ENCODE measurements around the gene ZNF79.

The ZNF79 gene

DNA sequence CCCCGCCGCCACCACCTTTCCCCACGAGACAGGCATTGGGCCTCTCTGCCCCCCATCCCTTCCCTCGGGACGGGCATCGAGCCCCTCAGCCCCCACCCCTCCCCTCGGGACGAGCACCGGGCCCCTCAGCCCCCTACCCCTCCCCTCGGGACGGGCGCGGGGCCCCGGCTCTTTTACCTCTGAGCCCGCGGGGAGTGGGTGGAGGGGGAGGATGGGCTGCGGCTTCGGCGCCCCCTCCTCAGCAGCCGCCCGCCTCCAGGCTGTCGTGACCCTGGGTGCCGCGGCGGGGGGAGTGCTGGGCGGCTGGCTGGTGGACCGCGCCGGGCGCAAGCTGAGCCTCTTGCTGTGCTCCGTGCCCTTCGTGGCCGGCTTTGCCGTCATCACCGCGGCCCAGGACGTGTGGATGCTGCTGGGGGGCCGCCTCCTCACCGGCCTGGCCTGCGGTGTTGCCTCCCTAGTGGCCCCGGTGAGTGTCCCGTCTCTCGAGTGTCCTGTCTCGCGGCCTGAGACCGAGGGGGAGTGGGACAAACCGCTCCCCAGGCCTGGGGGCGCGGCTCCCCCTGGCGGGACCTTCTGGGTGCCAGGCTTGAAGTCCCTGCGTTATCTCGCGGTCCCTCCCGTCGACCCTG, 26.4 kb upstream of the ZNF79 start:
- TF ChIP-seq, protein P1, sequence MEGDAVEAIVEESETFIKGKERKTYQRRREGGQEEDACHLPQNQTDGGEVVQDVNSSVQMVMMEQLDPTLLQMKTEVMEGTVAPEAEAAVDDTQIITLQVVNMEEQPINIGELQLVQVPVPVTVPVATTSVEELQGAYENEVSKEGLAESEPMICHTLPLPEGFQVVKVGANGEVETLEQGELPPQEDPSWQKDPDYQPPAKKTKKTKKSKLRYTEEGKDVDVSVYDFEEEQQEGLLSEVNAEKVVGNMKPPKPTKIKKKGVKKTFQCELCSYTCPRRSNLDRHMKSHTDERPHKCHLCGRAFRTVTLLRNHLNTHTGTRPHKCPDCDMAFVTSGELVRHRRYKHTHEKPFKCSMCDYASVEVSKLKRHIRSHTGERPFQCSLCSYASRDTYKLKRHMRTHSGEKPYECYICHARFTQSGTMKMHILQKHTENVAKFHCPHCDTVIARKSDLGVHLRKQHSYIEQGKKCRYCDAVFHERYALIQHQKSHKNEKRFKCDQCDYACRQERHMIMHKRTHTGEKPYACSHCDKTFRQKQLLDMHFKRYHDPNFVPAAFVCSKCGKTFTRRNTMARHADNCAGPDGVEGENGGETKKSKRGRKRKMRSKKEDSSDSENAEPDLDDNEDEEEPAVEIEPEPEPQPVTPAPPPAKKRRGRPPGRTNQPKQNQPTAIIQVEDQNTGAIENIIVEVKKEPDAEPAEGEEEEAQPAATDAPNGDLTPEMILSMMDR (IDR thresholded peaks at IDR 0.05; ENCODE audit: low read depth, low read length, missing control alignments), result peak; percentile 45
- DNase-seq (ENCODE audit: low read depth), result no peak
- H3K4me3 ChIP-seq (ENCODE audit: low read depth, low read length), result peak overlapping the region; percentile 60
- in situ Hi-C loops (cut with HindIII; ENCODE audit: low sequenced_read_pairs), result no loop called here

- in situ Hi-C loops (cut with HindIII; ENCODE audit: low sequenced_read_pairs), result no loop called here
- peak overlapping the region; percentile 60 for H3K4me3 ChIP-seq (ENCODE audit: low read depth, low read length)
- TF ChIP-seq, protein P1 (IDR thresholded peaks at IDR 0.05; ENCODE audit: low read depth, low read length, missing control alignments), result no peak
- no peak for DNase-seq (ENCODE audit: low read depth)
These were observed 25.9 kb upstream of the ZNF79 start for GRCh38 chr9:127398275-127398647.

DNA sequence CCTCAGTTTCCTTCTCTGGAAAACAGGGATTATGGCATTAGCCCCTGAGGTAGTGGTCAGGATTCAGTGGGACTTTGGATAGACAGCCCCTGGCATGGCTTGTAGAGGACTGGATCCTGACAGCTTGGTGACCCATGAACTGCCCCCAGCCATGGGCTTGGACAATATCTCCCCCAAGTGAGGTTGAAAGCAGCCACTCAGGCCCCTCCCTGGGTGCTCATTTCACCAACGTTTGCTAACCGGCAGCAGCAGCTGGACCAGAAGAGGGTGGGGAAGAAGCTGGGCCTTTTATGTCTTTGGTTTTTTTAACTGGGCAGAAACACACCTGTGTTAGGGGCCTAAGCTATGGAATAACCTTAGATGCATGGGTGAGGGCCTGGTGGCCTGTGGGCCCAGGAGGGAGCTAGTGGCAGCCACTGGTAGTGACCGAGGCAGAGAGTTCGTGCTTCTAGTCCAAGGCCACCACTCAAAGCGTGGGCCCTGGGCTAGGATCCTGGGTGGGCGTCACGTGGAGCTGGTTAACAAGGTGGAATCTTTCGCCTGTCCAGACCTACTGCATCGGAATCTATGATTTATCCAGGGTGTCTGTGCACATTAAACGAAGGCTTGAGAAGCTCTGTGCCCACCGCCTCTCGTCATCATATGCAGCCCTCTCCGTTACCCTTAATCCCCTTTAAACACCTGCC, 25.3 kb upstream of the ZNF79 start:
- H3K4me3 ChIP-seq (ENCODE audit: low read depth, low read length), result no peak overlapping the region
- TF ChIP-seq, protein P1 (IDR thresholded peaks at IDR 0.05; ENCODE audit: low read depth, low read length, missing control alignments), result no peak
- in situ Hi-C loops (cut with HindIII; ENCODE audit: low sequenced_read_pairs), result no loop called here

DNA sequence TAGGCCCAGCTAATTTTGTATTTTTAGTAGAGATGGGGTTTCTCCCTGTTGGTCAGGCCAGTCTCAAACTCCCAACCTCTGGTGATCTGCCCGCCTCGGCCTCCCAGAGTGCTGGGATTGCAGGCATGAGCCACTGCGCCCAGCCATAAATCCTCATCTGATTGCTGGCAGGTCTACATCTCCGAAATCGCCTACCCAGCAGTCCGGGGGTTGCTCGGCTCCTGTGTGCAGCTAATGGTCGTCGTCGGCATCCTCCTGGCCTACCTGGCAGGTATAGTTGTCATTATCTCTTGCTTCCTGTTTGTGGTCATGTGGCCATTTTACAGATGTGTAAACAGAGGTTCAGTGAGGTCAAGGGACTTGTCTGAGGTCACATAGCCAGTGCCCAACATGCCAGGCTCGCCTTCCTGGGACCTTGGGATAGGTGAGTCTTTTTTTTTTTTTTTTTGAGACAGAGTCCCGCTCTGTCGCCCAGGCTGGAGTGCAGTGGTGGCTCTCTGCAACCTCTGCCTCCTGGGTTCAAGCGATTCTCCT, 24.4 kb upstream of the ZNF79 start:
- TF ChIP-seq, protein P1 (IDR thresholded peaks at IDR 0.05; ENCODE audit: low read depth, low read length, missing control alignments), result no peak
- no peak overlapping the region for H3K4me3 ChIP-seq (ENCODE audit: low read depth, low read length)
- in situ Hi-C loops (cut with HindIII; ENCODE audit: low sequenced_read_pairs), result no loop called here
- no peak for DNase-seq (ENCODE audit: low read depth)

More for the DNA sequence above, 25.3 kb upstream of the ZNF79 start:
- DNase-seq (ENCODE audit: low read depth), result no peak

DNA sequence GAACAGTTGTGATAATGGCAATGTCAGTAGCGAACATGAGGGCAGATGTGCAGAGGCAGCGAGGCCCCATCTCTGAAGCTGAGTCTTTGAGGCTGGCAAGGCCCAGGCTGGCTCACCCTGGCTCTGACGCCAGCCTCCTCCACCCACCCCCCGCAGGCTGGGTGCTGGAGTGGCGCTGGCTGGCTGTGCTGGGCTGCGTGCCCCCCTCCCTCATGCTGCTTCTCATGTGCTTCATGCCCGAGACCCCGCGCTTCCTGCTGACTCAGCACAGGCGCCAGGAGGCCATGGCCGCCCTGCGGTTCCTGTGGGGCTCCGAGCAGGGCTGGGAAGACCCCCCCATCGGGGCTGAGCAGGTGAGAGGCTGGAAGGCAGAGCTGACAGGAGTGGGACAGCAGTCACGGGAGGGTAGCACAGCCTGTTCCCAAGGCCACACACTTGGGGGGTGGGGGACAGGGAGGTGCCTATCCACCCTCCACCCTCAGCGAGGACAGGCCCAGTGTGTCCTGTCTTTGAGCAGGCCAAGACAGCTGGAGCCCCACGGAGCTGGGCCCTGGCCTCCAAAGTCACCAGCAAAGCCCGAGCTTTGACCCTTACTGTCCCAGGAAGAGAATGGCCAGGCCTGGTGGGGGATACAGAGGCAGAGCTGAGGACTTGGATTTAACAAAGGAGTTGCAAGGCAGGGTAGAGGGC, 21.6 kb upstream of the ZNF79 start:
- H3K4me3 ChIP-seq (ENCODE audit: low read depth, low read length), result no peak overlapping the region
- no peak for DNase-seq (ENCODE audit: low read depth)
- in situ Hi-C loops (cut with HindIII; ENCODE audit: low sequenced_read_pairs), result no loop called here
- TF ChIP-seq, protein P1 (IDR thresholded peaks at IDR 0.05; ENCODE audit: low read depth, low read length, missing control alignments), result no peak

GRCh38 chr9:127403507-127404192, 20.5 kb upstream of the ZNF79 start:
- in situ Hi-C loops (cut with HindIII; ENCODE audit: low sequenced_read_pairs), result no loop called here
- TF ChIP-seq, protein P1 (IDR thresholded peaks at IDR 0.05; ENCODE audit: low read depth, low read length, missing control alignments), result no peak
- no peak overlapping the region for H3K4me3 ChIP-seq (ENCODE audit: low read depth, low read length)
- no peak for DNase-seq (ENCODE audit: low read depth)
